IPS-NIHi11 (cell line): Measurements from ENCODE around the gene ADGRB3.
"Not testable (repeated sequence)": the region's sequence is repeated elsewhere in the genome, so short reads cannot be mapped to it uniquely, and the experiment has no call there.

ENCODE experiments used
- DNase-seq: peaks from one replicate; pipeline ENCODE4 v3.0.0; 2012; ENCODE audit warnings: mixed read lengths, low spot score

ADGRB3 gene

GRCh38 chr6:68649669-68650068 lies 14.6 kb downstream of the ADGRB3 start:
- DNase-seq, result no peak

GRCh38 chr6:68650142-68650541 lies 15.1 kb downstream of the ADGRB3 start:
- DNase-seq, result no peak

GRCh38 chr6:68651011-68651985 lies 16.2 kb downstream of the ADGRB3 start:
- DNase-seq, result no peak

- no peak for DNase-seq
Observed at GRCh38 chr6:68652117-68652536, 17.0 kb downstream of the ADGRB3 start.

- DNase-seq, result no peak
Observed at GRCh38 chr6:68653074-68653705, 18.1 kb downstream of the ADGRB3 start.

GRCh38 chr6:68653706-68654089 lies 18.6 kb downstream of the ADGRB3 start:
- DNase-seq, result no peak

GRCh38 chr6:68654134-68654533 lies 19.1 kb downstream of the ADGRB3 start:
- DNase-seq, result no peak

GRCh38 chr6:68655028-68655427 lies 19.9 kb downstream of the ADGRB3 start:
- DNase-seq, result no peak

- DNase-seq, result no peak
Observed at GRCh38 chr6:68657374-68658139, 22.5 kb downstream of the ADGRB3 start.

- DNase-seq, result no peak
Observed at GRCh38 chr6:68658338-68658737, 23.3 kb downstream of the ADGRB3 start.

GRCh38 chr6:68673255-68673654 lies 38.2 kb downstream of the ADGRB3 start:
- DNase-seq, result no peak

GRCh38 chr6:68675548-68675947 lies 40.5 kb downstream of the ADGRB3 start:
- DNase-seq, result no peak

GRCh38 chr6:68676094-68676493 lies 41.0 kb downstream of the ADGRB3 start:
- not testable (repeated sequence) for DNase-seq

GRCh38 chr6:68677058-68677457 lies 42.0 kb downstream of the ADGRB3 start:
- DNase-seq, result no peak

- no peak for DNase-seq
Observed at GRCh38 chr6:68679399-68679798, 44.3 kb downstream of the ADGRB3 start.

- no peak for DNase-seq
Observed at GRCh38 chr6:68680264-68680663, 45.2 kb downstream of the ADGRB3 start.

GRCh38 chr6:68689910-68690309 lies 54.8 kb downstream of the ADGRB3 start:
- no peak for DNase-seq

GRCh38 chr6:68691120-68691519 lies 56.0 kb downstream of the ADGRB3 start:
- DNase-seq, result no peak

- DNase-seq, result no peak
Observed at GRCh38 chr6:68693271-68693670, 58.2 kb downstream of the ADGRB3 start.

GRCh38 chr6:68695403-68695802 lies 60.3 kb downstream of the ADGRB3 start:
- DNase-seq, result no peak

- DNase-seq, result no peak
Observed at GRCh38 chr6:68695838-68696237, 60.8 kb downstream of the ADGRB3 start.

- no peak for DNase-seq
Observed at GRCh38 chr6:68697394-68697793, 62.3 kb downstream of the ADGRB3 start.

- no peak for DNase-seq
Observed at GRCh38 chr6:68701159-68701558, 66.1 kb downstream of the ADGRB3 start.
